ENCODE results near the gene DUS1L. TPM values are rescaled to one million over a fixed set of nuclear protein-coding genes. Genes with fewer than 3 reads are reported as not detected.
A peak's percentile ranks its signal among the peaks of the same experiment; 100 is the strongest.

The DUS1L gene
- total RNA-seq, 1 donor from 2014 or later = 64.0 TPM

GRCh38 chr17:82065193-82065637, 389 bp downstream of the DUS1L start:
- no peak for TF ChIP-seq CTCF (IDR thresholded peaks at IDR 0.05)
- H3K9me3 Mint-ChIP-seq (ENCODE audit: low read depth) = no peaks in the 10 kb centered on the region
- no peak overlapping the region for H3K27ac Mint-ChIP-seq (ENCODE audit: unreplicated experiment)
- peak overlapping the region; percentile 64 for H3K4me3 Mint-ChIP-seq (ENCODE audit: unreplicated experiment)
- H3K4me1 Mint-ChIP-seq (ENCODE audit: low read depth) = peaks cover 15% of the 10 kb centered on the region
- H3K36me3 Mint-ChIP-seq (ENCODE audit: low read depth) = peaks cover under 1% of the 10 kb centered on the region
- H3K27me3 Mint-ChIP-seq (ENCODE audit: low read depth) = no peaks in the 10 kb centered on the region
- no peak for DNase-seq (ENCODE audit: low spot score)

GRCh38 chr17:82064433-82065192, 991 bp downstream of the DUS1L start:
- H3K4me3 Mint-ChIP-seq (ENCODE audit: unreplicated experiment) = peak overlapping the region; percentile 64
- DNase-seq (ENCODE audit: low spot score) = no peak
- no peaks in the 10 kb centered on the region for H3K9me3 Mint-ChIP-seq (ENCODE audit: low read depth)
- TF ChIP-seq CTCF (IDR thresholded peaks at IDR 0.05) = no peak
- peaks cover 2% of the 10 kb centered on the region for H3K36me3 Mint-ChIP-seq (ENCODE audit: low read depth)
- no peak overlapping the region for H3K27ac Mint-ChIP-seq (ENCODE audit: unreplicated experiment)
- no peaks in the 10 kb centered on the region for H3K27me3 Mint-ChIP-seq (ENCODE audit: low read depth)
- peaks cover 15% of the 10 kb centered on the region for H3K4me1 Mint-ChIP-seq (ENCODE audit: low read depth)

GRCh38 chr17:82063424-82064415, 1.9 kb downstream of the DUS1L start:
- Mint-ChIP-seq H3K27ac (ENCODE audit: unreplicated experiment) (no peak overlapping the region), H3K4me3 (ENCODE audit: unreplicated experiment) (peak overlapping the region; percentile 64), H3K9me3 (ENCODE audit: low read depth) (no peaks in the 10 kb centered on the region), H3K4me1 (ENCODE audit: low read depth) (peaks cover 15% of the 10 kb centered on the region), H3K27me3 (ENCODE audit: low read depth) (no peaks in the 10 kb centered on the region), H3K36me3 (ENCODE audit: low read depth) (peaks cover 2% of the 10 kb centered on the region)
- TF ChIP-seq CTCF (IDR thresholded peaks at IDR 0.05) = no peak
- DNase-seq (ENCODE audit: low spot score) = no peak

GRCh38 chr17:82062984-82063368, 2.6 kb downstream of the DUS1L start:
- no peaks in the 10 kb centered on the region for H3K27me3 Mint-ChIP-seq (ENCODE audit: low read depth)
- H3K36me3 Mint-ChIP-seq (ENCODE audit: low read depth) = peaks cover 3% of the 10 kb centered on the region
- DNase-seq (ENCODE audit: low spot score) = no peak
- no peaks in the 10 kb centered on the region for H3K9me3 Mint-ChIP-seq (ENCODE audit: low read depth)
- no peak overlapping the region for H3K4me3 Mint-ChIP-seq (ENCODE audit: unreplicated experiment)
- no peak overlapping the region for H3K27ac Mint-ChIP-seq (ENCODE audit: unreplicated experiment)
- peaks cover 15% of the 10 kb centered on the region for H3K4me1 Mint-ChIP-seq (ENCODE audit: low read depth)
- no peak for TF ChIP-seq CTCF (IDR thresholded peaks at IDR 0.05)
